Measurements from ENCODE around the gene DAPK1.

The DAPK1 gene

DNA sequence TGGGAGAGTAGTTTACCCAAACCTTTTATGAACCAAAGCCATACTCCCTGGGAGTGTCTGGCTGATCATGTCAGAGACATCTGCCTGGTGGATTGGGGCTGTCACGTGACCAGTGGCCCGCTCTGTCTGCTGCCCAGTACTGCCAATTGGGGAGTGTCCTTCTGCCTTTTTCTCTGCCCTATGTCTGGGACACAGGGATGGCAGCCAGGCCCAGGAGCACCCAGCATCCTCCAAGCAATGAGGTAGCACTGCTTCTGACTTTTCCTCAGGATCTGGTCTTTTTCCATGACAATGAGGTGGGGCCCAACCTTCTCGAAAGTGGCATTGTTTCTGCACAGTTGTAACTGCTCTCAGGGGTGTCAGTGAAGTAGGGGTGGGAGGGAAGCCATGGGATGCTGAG is 21.8 kb downstream of the DAPK1 start:
- DNase-seq = no peak

DNA sequence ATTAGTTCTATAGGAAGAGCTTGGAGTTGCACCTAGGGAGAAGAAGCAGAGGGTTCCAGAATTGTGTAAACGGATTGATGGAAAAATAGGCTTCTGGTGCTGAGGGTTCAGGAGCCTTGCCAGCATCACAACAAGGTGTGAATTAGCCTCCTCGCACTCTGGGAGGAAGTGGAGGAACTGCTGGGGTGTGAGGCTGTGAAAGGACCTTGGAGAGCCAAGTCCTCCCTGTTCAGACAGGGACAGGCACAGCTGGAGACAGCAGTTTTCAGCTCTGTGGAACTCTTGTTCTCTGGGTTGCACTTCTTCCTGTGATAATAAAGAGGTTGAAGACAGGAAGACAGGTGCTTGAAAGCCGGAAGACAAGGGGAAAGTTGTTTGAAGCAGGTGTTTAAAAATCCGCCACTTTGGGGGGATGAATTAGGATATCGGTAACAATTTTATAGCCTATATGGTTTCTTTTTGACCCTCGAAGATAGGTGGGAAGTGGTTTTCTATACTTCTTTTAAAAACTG is 22.6 kb downstream of the DAPK1 start:
- DNase-seq = no peak

DNA sequence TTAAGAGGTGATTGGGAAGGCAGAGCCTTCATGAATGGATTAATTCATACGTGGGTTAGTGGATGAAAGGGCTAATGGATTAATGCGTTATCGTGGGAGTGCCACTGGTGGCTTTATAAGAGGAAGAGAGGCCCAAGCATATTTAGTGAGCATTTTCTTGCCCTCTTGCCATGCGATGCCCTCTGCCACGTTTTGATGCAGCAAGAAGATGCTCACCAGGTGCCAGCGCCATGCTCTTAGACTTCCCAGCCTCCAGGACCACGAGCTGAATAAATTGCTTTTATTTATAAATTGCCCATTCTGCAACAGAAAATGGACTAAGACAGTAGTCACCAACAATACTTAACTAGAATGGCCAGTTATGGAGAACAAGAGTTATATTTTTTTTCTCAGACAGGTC is 24.2 kb downstream of the DAPK1 start:
- DNase-seq = no peak

DNA sequence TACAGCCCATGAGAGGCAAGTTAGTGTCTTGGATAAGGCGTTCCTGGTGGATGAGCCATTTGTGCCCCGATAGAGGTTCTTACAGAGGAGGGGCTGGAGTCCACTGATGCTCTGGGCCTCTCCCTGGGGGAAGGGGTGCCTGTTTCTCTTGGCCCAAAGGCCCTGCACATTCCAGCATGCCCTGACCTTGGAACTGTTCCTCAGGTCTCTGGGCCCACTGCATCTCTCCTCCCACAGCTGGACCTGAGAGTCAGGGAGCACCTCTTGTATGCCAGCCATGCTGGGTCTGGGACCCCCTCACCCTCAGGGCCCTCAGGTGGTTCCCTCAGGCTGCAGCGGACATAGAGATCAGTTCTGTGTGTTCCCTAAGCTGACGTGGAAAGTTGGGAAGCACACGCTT is 26.4 kb downstream of the DAPK1 start:
- no peak for DNase-seq

DNA sequence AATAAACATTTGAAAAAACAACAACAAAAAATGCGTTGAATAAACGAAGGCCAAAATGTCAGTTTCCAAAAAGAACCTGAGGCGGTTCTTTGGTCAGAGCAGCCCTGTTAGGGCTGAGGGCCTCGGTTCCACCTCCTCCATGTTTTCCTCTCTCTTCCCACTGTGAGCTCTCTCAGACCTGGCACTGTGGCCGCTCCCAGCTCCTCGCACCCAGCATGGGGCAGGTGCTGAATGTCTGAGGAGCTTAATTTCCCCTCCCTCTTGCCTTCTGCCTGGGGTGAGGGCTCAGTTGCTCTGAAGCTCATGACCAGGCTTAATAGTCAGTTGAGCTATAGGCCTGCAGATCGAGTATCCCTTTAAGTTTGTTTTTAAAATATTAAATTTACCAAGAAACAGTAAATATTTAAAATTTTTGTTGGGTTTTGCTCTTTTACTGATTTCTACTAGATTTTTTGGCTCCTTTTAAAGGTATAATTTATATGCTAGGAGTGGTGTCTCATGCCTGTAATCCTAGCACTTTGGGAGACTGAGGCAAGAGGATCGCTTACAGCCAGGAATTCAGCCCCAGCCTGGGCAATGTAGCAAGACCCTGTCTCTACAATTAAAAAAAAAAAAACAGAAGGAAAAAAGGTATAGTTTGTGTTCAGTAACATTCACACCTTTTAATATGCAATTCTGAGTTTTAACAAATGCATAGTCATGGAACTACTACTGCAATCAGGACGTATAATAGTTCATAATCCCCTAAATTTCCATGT is 28.1 kb downstream of the DAPK1 start:
- no peak for DNase-seq

DNA sequence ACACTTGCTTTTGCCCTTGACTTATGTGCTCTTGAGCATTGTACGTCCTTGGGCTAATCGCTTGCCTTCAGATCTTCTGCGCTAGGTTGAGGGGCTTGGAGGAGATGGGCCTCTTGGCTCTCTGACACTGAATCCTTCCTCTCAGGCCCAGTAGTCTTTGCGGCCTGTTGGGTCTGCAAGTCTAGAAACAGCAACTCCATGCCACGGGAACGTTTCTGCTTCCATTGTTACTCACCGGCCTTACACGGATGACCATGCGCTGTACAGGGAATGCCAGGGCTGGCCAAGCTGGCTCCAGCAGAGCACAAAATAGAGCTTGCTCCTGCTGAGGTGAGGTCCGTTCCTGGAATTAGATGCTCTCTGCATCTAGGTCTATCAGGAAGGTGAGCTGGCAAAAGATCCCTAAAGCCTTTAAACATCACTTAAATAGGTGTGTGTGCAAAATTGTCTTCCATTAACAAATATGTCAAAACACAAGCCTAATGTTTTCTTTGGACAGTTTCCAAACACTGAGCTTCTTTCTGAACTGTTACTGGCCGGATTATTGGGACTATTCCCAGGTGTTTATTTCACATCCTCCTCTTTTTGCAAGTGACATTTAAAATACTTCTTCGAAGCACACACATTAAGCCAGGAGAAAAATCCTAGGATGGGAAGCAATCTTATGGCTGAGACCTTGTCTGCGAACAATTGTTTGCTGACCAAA is 29.7 kb downstream of the DAPK1 start:
- no peak for DNase-seq

DNA sequence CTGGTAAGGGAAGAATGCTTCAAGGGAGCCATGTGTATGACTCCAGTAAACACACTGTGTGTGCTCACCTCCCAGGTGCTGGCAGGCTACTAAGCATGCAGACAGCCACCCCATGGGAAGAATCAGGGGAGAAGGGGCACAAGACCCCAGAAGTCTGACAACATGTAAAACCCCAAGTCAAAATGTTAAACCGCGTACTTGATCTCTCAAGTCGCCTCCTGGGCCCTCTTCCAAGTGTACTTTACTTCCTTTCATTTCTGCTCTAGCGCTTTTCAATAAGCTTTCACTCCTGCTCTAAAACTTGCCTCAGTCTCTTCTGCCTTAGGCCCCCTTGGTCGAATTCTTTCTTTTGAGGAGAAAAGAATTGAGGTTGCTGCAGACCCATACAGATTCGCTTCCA is 31.3 kb downstream of the DAPK1 start:
- DNase-seq = no peak

DNA sequence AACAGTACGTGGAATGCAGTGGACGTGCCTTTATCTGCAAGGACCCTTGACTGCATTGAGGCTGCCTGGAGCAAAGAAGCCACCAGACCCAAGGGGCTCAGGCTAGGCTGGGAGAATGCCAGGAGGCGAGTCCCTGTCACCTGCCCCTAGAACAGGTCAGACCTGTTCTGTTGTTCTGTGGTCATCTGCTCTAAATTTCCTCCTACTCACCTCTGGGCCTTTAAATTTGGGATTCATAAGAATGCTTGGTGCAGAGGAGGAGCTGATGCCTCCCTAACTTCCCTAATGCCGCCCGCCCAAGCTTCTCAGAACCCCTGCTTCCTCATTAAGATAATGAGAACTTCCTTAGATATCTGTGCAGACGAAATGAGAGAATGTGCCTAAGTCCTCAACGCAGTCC is 32.0 kb downstream of the DAPK1 start:
- DNase-seq = no peak

DNA sequence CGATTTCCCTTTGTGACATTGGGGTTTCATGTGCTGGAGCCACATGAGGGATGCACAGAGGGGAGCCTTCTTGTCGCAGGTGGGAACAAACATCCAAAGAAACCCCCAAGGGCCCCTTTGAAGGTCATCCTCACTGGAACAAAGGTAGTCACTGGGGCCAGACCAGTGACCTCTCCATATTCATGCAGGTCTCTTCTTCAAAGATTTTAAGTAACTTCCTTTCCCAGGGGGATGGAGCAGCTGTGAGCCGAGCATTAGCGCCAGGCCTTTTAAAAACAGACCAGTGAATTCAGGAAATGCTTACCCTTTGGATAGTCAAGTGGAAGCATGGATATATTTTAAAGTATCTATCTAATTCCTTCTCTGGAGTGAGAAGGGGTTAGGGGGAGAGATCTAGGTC is 33.0 kb downstream of the DAPK1 start:
- DNase-seq = no peak

DNA sequence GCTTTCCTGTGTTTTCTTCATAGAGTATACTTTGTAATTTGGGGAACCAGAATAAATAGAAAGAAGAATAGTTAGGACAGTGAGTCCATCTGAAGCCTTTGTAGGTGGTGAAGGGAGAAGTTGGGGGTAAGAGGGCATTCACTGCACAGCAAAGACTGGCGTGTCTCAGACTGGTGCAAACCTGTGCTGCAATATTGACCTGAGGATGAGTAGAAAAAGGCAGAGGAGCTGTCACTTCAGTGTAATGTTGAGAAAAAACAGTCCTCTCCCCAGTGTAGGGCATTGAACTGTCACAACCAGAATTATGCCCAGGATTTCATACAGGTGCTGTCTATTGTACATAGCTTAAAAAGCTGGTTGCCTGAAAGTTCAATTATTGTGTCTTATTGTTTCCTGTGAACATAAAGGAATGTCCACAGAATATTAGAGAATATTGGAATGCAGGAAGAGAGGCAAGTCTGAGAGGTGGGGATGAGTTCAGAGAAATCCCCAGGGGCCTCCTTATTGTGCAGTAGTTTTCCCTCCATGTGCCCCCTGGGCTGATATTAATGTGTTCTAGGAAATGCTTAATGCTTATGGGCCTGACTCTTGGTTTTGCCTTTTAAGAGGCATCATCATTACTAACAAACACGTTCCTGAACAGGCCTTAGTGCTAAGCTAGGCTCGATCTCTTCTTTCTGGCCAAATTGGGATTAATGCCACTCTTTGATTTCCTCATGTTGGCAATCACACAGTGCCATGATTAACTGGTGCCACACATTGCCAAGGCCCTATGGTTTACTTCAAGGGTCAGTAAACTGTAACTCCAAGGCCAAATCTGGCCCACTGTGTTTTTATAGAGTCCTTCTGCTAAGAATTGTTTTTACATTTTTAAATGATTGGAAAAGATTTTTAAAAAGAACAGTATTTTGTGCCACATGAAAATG is 34.0 kb downstream of the DAPK1 start:
- no peak for DNase-seq

DNA sequence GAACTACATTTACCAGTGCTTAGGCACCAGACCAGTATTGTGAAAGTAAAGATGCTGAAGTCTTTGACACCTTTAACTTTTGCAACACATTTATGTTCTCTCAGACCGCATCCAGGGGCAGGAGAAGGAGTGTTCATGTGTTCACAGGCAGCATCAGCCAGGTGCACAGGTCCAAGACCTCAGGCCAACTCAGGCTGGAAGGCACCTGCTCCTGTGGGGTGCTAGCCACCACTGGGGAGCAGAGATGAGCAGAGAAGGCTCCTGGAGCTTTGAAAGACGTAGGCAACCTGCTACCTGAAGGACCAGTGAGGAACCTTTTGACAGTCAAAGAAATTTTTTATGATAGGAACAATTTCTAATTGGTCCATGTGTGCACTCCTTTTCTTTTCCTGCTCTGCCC is 35.6 kb downstream of the DAPK1 start:
- no peak for DNase-seq

DNA sequence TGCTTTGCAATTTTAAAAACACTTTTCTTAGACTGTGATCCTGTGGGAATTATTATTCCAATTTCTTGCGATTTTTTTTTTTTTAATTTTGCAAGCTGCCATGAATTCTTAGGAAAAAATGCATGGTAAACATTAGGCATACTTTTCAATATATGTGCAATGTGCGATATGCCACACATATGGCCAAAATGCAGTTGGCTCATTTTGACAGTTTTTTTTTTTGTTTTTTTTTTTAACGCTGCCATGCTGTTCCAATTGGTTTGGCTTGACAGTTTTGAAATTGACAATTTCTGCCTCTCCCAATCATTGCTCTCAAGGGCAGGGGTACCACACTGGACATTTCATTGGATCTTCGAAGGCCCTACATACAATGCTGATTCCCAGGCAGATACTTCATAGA is 36.4 kb downstream of the DAPK1 start:
- no peak for DNase-seq

DNA sequence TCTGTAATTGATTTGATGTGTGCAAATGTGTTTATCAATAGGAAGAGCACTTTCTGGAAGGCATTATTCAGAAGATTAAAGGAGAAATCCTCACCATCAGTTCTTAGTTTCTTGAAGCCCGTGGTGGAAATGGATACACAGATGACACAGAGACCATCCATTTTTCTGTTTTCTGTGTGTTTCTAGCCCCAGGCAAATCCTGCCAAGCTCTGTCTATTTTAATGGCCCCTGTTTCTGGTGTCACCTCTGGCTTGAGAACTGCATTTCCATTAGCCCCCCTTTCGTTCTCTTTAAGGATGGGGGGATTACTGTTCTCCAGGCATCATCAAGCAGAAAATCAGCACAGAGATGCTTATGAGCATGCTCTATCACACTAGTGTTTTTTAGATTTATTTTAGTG is 37.3 kb downstream of the DAPK1 start:
- DNase-seq = no peak

DNA sequence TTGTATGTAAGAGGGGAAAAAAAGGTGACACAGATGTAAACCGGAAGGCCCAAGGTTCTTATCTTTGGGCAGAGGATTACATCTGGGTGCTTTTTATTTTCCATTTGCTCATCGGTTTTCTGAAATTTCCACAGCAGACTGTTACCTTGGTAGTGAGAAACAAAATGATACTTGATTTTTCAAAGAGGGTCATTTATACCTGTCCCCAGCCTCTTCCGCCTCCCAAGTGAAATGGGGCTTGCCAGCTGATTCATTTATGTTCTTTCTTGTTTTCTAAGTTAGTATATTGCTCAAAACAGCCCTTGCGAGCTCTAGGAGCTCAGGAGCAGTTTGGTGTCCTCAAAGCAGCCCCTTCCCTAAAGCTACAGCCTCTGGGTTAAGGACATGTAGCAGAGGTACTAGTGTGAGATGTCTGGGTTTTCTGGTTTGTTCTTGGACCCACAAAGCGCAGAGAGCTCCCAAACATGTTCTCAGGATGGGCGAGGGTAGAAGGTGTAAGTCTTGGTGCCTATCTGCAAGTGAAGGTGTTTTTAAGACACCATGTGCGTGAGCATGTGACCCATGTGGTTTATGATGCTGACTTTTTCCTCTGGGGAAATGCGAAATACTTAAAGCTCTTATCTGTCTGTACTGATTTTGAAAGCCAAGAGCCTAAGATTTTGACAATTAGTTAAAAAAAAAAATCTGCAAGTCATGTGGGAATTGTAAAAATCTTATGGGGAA is 38.3 kb downstream of the DAPK1 start:
- no peak for DNase-seq

DNA sequence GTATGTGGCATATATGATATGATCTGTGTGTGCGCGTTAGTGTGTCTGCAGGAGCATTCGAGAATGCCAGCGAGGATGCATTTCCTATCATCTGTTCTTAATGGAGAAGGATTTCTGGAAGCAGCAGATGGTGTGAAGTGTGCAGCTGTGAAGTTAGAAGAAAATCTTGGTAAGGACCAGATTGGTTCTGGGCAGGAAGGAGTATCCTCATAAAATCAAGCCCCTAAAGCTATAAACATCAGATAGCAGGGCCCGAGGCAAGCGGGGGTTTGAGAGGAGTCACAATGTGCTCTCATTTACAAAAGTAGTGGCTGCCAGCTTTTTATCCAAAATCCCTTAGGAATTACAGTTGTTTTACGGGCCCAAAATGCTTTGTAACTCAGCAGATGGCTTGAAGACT is 40.0 kb downstream of the DAPK1 start:
- DNase-seq = no peak

DNA sequence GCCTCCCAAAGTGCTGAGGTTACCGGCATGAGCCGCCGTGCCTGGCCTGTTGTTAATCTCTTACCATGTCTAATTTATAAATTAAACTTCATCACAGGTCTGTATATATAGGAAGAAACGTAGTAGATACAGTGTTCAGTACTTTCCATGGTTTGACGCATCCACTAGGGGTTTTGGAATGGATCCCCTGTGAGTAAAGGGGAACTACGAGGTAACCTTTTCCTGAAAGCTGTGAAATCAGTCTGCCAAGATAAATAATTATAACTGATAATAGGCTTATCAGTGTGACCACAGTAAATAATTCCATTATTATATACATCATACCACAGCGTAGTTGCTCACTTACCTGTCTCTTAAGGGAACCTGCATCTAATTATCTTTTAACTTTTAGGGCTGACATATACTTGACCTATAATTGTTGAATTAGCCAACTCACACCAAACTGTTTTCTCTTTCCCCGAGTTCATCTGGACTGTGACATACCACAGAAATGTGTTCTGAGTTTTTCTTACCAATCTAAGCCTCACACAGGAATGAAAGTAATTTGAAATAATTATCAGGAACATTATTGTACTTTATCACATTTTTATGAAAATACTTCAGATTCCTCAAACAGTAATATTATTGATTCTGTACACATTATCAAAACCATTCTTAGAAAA is 42.9 kb downstream of the DAPK1 start:
- no peak for DNase-seq

DNA sequence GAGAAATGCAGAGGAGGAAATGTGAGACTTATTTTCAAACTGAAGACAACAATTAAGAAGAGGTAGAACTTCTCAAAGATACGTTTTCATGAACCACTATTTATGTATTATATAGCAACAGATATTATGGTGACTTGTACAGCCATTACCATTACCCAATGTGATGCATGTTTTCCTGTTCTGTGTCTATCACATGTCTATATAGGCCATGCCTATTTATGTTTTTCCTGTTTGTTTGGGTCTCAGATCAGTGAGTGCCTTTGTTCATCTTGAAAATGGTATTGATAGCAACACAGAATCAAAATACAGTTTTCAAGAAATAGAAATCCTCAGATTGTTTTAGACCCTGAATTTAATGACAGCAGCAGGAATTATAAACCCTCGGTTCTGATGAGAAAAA is 44.0 kb downstream of the DAPK1 start:
- no peak for DNase-seq

DNA sequence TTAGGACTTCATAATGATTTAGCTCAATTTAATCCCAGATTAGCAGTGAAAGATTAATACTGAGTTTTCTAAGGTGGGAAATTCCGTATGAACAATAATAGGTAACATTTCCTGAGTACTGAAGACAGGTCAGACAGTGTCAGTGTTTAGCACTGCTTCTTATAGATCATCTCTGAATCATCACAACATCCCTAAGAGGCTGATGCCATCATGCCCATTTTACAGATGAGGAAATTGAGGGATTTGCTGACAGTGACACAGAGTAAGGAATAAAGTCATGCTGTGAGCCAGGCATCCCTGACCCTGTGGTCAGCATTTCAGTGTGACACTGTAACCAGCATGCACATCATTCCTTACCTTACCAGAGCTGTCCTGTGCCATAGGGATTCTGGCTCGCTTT is 44.5 kb downstream of the DAPK1 start:
- DNase-seq = no peak

DNA sequence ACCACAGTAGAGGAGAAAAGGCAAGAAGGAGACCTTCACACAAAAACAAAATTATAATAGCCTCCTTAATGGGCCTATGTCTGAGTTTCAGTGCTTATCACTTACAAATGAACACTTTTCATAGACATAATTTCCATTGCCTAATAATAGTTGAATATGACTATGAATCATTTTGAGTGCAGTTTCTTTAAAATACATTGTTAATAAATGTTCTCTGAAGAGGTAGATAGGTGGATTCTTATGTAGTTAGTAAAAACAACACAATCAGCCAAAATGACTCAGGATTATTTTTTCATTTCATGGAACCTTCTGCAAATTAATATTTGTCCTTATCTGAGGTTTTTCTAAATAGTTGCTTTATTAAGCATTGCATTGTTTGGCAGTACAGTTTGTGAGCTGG is 45.6 kb downstream of the DAPK1 start:
- no peak for DNase-seq

DNA sequence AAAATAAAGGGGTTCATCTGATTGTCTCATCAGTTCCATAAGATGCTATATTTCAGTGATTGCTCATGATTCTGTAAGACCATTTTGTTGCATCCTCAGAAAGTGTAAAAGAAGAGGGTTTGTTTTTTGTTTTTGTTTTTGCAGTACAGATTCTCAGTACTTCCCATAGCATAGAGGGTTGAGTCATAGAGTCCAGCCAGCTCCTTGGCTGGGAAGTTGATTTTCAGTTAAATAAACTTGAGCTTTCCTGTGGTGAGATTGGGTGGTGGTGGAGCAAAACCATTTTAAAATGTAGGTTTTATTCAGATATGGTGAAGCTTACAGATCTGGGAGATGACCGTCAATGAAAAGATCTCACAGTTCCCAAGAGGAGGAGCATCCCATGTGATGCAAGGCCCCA is 48.2 kb downstream of the DAPK1 start:
- DNase-seq = no peak

DNA sequence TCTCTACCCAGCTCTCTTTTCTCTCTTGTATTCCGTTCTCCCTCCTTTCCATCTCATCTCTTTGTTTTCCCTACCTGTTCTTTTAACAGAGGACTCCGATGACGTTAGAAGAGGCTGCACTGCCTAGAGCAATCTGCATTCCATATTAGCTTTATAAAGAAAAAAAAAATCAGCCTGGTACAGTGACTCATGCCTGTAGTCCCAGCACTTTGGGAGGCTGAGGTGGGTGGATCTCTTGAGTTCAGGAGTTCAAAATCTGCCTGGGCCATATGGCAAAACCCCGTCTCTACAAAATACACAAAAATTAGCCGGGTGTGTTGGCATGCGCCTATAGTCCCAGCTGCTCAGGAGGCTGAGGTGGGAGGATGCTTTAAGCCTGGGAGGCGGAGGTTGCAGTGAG is 49.0 kb downstream of the DAPK1 start:
- no peak for DNase-seq

DNA sequence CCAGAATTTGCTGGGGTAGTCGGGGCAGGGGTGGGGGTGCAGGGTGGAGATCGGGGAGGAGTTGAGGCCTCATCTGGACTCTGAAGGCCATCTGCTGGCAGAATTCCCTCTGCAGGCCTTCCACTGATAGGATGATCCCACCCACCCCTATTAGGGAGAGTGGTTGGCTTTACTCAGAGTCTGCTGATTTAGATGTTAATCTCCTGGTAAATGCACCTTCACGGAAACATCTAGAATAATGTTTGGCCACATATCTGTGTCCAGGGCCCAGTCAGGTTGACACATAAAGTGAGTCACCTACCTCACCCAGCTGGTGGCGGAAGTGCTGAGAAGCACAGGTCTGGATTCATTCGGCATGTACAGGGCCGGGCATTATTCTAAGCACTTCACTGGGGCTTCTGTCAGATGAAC is 50.0 kb downstream of the DAPK1 start:
- no peak for DNase-seq

All from activated CD8-positive, alpha-beta memory T cell treated with anti-CD3 and anti-CD28 coated beads, Interleukin-2, amount 50 U/mL, for 4 hours (primary cell).